Mesangial cell (primary cell): ENCODE measurements around the gene NID2. TPM values are rescaled to one million over a fixed set of nuclear protein-coding genes. Genes with fewer than 3 reads are reported as not detected.

Source experiments
- total RNA-seq: library from RNA; depleted of rRNA; stranded (reverse); fragments of >200 nt; gene quantifications from 2 replicates; pipeline ENCODE4 v1.2.3, GENCODE V29; 2015

The NID2 gene
- 37.8 and 301 TPM in 2 replicates for total RNA-seq

GRCh38 chr14:52068615-52069306 lies at the start of gene NID2:
TSS of gene NID2 (minus strand) at chr14:52069059. CDS start at chr14:52068994, 65 bp downstream.

GRCh38 chr14:51989293-51990234 lies 79.3 kb downstream of the NID2 start, which contains the start of gene RTRAF:
TSS of gene RTRAF (plus strand) at chr14:51989546. CDS start at chr14:51989640, 94 bp downstream.

Other genes with a start within 250 kb of the NID2 start
- 6.1 and 7.5 TPM in 2 replicates for gene GNG2, start 208.4 kb downstream of the NID2 start, total RNA-seq
- gene RTRAF, start 79.5 kb downstream of the NID2 start, total RNA-seq, result 60.8 and 72.8 TPM in 2 replicates
- not detected in 2 replicates for gene PTGDR, start 198.6 kb upstream of the NID2 start, total RNA-seq
- gene PTGER2, start 245.3 kb upstream of the NID2 start, total RNA-seq, result 14.5 and 38.3 TPM in 2 replicates